GM18951 (cell line): ENCODE results near the gene EEF1AKMT1.

Source experiments
- POLR2A ChIP-seq: IDR thresholded peaks from 4 replicates; pipeline ENCODE4 v1.6.1; 2011; ENCODE audit warnings: mild to moderate bottlenecking; ENCODE audit not compliant: insufficient read length, insufficient read depth; ENCODE audit errors: extremely low read depth
- in situ Hi-C: fragments of 300-500 bp; cut with MboI; formaldehyde crosslinking; loops from one replicate; pipeline ENCODE4 v1.12.0; 2022; ENCODE audit warnings: low sequenced_read_pairs, mixed read lengths, inconsistent platforms; ENCODE audit not compliant: unreplicated experiment

Gene EEF1AKMT1

DNA sequence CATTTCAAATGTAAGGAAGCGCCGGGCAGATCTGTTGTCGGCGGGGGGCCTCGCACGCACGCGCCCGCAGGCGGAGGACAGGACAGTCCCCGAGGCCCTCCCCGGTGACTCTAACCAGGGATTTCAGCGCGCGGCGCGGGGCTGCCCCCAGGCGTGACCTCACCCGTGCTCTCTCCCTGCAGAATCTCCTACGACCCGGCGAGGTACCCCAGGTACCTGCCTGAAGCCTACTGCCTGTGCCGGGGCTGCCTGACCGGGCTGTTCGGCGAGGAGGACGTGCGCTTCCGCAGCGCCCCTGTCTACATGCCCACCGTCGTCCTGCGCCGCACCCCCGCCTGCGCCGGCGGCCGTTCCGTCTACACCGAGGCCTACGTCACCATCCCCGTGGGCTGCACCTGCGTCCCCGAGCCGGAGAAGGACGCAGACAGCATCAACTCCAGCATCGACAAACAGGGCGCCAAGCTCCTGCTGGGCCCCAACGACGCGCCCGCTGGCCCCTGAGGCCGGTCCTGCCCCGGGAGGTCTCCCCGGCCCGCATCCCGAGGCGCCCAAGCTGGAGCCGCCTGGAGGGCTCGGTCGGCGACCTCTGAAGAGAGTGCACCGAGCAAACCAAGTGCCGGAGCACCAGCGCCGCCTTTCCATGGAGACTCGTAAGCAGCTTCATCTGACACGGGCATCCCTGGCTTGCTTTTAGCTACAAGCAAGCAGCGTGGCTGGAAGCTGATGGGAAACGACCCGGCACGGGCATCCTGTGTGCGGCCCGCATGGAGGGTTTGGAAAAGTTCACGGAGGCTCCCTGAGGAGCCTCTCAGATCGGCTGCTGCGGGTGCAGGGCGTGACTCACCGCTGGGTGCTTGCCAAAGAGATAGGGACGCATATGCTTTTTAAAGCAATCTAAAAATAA lies 52.1 kb downstream of the EEF1AKMT1 start:
- TF ChIP-seq POLR2A, result no peak
- in situ Hi-C loops, result no loop called here

DNA sequence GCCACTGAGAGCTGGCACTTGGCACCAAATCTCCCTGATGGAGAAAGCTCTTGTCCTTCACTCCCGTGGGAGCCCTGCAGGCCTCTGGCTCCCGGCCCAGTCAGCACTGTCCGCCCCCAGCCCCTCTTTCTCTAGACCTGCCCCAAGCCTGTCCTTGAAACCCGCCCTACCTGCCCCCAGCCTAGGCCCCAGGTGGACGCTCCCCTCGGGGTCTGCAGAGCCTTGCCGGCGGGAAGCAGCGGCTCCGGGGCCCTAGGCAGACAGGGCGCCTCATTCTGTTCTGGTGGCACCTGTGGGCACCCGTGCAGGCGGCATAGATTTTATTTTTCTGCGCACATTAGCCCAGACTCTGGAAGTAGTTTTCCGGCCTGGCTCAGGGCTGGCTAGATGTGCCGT lies 52.7 kb downstream of the EEF1AKMT1 start:
- TF ChIP-seq POLR2A, result no peak
- in situ Hi-C loops, result no loop called here

DNA sequence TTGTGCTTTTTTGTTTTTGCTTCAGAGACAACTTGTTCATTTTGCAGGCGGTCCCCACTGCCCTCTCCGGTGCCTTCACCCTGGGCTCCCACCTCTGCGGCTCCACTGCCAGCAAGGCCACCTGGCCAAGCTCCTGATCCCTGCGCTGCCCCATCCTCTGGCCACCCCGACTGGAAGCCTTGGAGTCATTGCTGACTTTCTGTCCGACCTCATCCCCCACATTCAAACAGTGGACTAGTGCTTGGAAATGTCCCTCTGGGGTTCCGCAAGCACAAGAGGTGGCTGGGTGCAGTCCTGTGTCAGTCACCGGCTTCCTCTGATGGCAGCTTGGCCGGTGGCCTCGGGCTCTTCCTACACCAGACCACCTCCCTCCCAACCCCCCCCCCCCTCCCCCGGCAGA lies 53.3 kb downstream of the EEF1AKMT1 start:
- no peak for TF ChIP-seq POLR2A
- in situ Hi-C loops, result no loop called here

DNA sequence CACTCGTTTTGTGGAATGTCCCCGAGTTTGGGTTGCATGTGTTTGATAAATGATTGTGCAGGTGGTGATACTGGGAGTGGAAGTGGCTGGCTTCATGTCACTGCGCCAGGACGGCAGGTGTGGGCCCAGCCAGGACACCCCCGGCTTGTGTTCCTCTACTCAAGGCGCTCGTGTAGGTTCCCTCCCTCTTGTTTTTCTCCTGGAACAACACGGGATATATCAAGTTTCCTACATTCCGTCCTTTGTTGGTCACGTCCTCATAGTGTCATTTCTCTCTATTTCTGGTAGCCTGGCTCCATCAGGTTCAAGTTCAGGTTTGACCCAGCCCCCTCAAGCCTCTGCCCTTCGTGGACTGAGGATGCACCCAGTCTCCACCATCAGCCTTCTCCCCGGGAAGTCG lies 54.0 kb downstream of the EEF1AKMT1 start:
- no peak for TF ChIP-seq POLR2A
- in situ Hi-C loops, result no loop called here

DNA sequence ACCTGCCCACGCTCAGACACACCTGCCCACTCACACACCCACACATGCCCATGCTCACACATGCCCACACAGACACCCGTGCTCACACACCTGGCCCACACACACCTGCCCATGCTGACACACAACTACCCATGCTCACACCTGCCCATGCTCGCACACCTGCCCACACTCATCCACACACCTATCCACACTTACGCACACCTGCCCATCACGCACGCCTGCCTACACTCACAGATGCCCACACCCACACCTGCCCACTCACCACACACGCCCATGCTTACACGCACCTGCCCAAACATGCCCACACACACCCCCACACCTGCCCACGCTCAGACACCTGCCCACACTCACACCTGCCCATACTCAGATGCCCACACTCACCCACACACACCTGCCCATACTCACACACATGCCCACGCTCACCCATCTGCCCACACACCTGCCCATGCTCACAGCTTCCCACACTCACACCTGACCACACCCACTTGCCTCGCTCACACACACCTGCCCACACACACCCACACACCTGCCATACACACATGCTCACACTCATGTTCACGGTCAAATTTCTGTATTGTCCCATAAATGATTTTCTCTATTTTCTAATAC lies 54.7 kb downstream of the EEF1AKMT1 start:
- in situ Hi-C loops, result no loop called here
- no peak for TF ChIP-seq POLR2A

DNA sequence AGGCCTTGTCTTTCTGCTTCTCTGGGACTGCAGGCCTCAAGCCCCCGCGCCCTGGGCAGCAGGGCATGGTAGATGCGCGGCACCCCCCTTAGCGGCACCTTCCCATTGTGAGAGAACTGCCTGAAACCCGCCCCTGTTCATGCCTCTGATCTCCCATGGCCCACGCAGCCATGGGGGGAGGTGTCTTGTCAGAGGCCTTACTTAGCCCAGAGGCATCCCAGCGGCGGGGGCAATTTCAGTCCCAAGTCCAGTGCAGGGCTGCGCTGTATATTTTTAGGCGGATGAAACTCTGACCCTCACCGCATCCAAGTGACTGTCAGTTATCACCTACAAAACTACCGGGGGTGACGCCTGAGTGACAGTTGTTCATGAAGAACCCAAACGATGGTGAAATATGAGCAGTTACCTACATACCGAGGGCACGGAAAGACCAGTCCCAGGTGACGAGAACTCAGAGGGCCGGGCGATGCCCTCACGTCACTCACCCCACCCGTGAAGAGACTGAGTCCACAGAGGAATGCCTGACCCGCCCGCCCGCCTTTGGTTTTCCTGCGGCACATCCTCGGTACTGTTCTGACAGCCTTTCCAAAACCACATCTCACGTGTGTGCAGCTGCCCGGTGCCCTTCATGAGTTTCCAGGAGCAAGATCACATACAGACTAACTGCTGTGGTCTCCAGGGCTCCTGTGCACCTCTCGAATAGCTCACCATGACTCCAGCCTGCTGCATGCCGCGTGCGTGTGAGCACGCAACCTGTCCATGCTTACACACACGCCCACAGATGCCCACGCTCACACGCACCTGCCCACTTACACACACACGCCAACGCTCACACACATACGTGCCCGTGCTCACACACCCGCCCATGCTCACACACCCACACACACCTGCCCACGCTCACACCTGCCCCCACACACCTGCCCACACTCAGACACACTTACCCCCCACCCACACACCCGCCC lies 55.9 kb downstream of the EEF1AKMT1 start:
- TF ChIP-seq POLR2A, result no peak
- in situ Hi-C loops, result no loop called here

DNA sequence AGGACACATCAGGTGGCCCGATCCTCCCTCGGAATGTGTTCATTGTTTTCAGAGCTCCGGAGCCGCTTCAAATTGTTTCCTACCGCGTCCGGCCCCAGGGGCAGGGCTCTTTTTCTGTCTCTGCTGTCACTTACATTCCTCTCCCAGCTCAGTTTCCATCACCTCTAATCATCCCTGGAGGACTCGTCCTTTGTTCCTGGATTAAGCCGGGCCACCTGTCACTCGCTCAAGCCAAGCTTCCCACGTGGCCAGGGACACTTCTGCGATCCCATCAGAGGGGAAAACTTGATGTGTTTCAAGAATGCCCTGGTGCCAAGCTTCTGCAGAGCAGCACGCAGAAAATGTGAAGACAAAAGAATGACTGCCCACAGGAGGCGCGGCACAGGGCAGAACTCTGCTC lies 56.8 kb downstream of the EEF1AKMT1 start:
- in situ Hi-C loops, result no loop called here
- no peak for TF ChIP-seq POLR2A

DNA sequence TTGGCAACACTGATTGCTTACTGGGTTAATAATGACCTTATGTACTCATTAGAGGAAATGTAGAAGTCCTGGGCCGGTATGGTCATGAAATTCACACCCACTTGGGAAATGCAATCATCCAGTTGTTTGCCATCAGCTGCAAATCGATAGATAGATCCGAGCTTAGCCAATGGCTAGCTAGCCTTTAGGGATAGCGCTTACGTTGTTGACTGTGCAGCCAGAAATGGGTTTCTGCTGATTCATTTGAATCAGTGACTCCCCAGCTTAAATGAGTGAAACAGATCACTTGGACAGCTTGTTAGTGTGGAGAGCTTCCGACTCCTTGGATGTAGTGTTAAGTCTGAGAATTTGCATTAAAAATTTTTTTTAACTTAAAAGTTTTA lies 58.4 kb downstream of the EEF1AKMT1 start:
- in situ Hi-C loops, result no loop called here
- no peak for TF ChIP-seq POLR2A

DNA sequence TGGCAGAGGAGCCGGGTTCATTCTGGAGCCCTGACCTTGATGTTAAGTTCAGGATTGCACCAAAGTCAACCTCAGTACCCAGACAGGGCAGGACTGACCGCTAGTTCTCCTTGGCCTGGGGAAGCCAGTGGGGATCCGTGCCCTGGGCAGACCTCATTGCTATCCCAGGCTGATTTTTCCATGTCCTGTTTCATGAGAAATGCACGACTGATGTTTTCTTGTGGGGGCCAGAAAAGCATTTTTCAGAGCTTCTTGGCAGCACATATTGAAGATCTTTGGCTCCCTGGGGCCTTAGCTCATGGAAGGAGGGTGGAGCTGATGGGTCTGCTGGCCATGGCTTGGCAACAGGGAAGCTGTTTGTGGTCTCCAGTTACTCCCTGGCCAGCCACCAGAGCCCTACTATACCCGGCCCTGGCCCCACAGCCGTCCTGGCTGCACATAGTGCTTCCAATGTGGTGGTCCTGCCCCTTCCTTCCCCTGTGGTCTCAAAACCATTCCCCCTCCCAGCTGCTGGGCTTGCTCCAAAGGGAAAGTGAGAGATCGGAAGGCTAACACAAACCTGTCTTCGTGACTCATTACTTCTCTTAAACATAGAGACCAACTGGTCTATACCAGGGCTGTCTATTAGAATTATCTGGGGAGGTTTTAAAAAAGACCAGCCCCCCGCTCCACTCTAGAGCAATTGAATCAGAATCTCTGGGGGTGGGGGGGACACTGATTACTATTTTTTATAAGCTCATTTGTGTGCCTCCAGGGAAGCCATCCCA lies 59.0 kb downstream of the EEF1AKMT1 start:
- in situ Hi-C loops, result no loop called here
- no peak for TF ChIP-seq POLR2A

DNA sequence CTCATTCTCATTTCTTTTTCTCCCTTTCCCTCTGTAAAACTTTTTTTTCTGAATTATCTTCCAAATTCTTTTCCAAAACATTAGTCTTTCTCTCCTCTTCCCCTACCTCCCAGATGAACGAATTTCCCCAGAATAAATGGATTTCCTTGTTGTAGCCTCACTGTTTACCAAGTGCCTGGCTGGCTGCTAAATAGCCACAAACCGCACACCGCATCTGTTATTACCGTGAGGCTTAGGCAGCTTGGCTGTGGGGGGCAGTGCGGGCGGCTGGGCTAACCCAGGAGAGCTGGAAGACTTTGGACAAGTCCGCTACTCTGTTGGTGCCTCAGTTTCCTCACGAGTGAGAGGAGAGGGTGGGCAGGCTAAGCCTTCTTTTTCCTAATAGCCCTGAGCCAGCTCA lies 59.6 kb downstream of the EEF1AKMT1 start:
- in situ Hi-C loops, result no loop called here

DNA sequence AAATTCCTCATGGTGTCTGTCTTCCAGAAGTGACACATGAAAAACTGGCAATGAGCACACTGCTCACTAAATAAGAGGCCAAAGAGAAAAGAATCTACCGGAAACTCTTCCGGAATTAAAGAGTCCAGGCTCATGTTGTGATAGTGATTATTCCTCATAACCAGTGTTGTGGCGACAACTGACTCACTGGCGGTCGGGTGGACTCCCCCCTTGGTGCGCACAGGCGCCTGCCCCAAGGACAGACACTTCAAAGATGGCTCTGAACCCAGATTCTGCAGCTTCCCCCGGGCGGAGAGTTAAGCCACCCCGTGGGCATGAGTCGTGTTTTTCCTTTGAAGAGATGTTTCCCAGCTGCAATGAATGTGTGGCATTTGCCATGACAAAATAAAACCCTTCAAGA lies 60.0 kb downstream of the EEF1AKMT1 start:
- TF ChIP-seq POLR2A, result no peak
- in situ Hi-C loops, result no loop called here

More for the DNA sequence above, 59.6 kb downstream of the EEF1AKMT1 start:
- no peak for TF ChIP-seq POLR2A

DNA sequence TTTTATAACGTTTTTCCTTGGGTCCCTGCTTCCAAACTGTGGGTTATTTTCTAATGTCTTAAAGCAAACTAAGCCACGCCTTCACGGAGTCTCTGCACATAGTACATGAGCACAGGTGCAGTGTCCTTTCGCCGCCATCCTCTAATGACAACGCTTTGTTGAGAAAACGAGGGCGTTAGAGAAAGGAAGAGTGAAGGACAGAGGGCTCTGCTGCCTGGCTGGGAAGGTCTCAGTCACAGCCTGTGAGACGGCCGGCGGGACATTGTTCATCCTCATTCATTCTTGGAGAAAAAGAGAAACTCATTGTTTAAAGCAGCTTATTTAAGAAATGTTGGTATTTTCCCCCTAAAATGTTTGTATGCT lies 60.8 kb downstream of the EEF1AKMT1 start:
- no peak for TF ChIP-seq POLR2A
- in situ Hi-C loops, result no loop called here
